ENCODE data around the gene C2orf69. TPM values are rescaled to one million over a fixed set of nuclear protein-coding genes. Genes with fewer than 3 reads are reported as not detected.

The C2orf69 gene
- total RNA-seq, 1 donor from 2014 or later, result 25.6 TPM

Small RNAs within 50 kb of the gene (small RNA-seq; reads per million reads assigned to genes)
- gene AC108032.1 (ENCODE audit: low replicate concordance), result not detected
- not detected for gene RN7SL717P (ENCODE audit: low replicate concordance)

Other genes with a start within 250 kb of the C2orf69 start
- gene FTCDNL1, start 60.1 kb upstream of the C2orf69 start, total RNA-seq, result 5.4 TPM
- 10.8 TPM for gene TYW5, start 44.2 kb downstream of the C2orf69 start, total RNA-seq
- 11.6 TPM for gene MAIP1, start 44.3 kb downstream of the C2orf69 start, total RNA-seq